HG03442 (cell line): Measurements from ENCODE around the gene ZNF853.
"Not testable (repeated sequence)": the region's sequence is repeated elsewhere in the genome, so short reads cannot be mapped to it uniquely, and the experiment has no call there.

Experiments
- ATAC-seq: cut with Tn5 transposase; IDR thresholded peaks from one replicate; pipeline ENCODE4 v1.9.1; 2021; ENCODE audit warnings: mild to moderate bottlenecking, moderate library complexity; ENCODE audit not compliant: unreplicated experiment

The ZNF853 gene

DNA sequence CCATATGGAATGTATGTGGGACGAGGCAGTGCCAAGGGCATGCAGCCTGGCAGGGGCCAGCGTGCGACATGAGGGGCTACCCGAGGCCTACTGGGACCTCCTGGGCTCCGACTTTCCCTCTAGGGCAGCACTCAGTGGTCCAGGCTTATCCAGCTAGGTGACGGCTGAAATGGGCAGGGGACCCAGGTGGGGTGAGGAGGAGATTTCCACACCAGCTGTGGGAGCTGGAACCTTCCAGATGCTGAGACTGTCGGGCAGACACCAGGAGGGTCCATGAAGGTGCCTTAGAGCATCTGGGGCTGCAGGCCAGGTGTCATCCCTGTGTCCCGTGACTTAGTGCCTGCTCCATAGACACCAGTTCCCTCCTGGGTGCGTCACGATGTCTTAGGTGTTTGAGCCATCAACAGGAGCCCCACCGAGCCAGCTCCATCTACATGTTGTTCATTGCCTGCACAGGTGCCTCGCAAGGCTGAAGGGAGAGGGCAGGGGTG, 35.2 kb downstream of the ZNF853 start:
- ATAC-seq, result no peak

DNA sequence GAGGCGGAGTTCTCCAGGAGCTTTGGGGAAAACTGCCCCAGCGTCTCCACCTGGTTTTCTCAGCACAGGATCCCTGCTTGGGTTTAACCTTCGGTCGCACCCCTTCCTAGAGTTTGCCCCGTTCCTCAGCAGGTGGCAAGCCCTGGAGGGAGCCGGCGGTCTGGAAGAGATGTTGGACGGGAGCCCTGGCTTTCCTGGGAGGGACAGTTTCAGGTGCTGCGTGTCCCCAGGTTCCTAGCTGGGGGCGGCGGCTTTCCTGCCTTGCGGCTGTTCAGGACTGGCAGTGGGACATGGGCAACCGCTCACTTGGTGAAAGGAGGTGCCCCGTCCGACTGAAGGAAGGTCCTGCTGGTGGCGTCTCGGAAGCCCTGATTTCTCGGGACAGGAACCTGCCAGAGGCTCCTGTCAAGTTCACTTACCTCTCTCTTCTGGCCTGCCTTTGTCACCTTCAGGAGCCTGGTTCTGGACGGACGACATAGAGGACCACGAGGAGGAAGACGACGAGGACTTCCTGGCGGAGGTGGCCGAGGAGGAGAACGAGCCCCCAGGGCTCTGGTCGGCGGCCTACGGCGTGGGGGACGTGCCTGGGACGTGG, 36.5 kb downstream of the ZNF853 start:
- ATAC-seq, result no peak

DNA sequence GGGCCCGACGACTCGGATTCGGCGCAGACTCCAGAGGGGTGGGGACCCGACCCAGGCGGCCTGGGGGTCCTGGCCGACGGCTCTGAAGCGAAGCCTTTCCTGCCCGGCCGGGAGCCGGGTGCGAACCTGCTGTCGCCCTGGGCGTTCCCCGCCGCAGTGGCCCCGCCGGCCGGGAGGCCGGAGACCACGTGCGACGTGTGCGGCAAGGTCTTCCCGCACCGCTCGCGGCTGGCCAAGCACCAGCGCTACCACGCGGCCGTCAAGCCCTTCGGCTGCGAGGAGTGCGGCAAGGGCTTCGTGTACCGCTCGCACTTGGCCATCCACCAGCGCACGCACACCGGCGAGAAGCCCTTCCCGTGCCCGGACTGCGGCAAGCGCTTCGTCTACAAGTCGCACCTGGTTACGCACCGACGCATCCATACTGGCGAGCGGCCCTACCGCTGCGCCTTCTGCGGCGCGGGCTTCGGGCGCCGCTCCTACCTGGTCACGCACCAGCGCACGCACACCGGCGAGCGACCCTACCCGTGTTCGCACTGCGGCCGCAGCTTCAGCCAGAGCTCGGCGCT, 37.1 kb downstream of the ZNF853 start:
- no peak for ATAC-seq

DNA sequence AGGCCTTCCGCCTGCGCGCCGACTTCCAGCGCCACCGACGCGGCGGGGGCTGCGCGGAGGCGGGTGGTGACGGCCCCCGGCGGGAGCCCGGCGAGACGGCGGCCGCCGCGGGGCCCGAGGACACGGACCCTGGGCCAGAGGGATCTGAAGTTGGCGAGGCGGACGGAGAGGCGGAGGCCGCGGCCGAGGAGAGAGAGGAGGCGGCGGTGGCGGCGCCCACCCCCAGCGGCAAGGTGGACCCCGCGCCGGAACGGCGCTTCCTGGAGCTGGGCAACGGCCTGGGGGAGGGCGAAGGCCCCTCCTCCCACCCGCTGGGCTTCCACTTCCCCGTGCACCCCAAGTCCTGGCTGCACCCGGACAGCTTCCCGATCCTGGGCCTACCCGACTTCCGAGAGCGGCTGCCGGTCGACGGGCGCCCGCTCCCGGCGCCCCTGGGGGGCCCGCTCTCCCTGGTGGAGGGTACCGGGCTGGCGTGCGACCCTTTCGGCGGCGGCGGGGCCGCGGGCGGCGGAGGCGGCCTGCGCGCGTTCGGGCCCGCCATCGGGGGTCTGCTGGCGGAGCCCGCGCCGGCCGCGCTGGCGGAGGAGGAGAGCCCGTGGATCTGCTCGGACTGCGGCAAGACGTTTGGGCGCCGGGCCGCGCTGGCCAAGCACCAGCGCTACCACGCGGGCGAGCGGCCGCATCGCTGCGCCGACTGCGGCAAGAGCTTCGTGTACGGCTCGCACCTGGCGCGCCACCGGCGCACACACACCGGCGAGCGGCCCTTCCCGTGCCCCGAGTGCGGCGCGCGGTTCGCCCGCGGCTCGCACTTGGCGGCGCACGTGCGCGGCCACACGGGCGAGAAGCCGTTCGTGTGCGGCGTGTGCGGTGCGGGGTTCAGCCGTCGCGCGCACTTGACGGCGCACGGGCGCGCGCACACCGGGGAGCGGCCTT, 37.9 kb downstream of the ZNF853 start:
- no peak for ATAC-seq

DNA sequence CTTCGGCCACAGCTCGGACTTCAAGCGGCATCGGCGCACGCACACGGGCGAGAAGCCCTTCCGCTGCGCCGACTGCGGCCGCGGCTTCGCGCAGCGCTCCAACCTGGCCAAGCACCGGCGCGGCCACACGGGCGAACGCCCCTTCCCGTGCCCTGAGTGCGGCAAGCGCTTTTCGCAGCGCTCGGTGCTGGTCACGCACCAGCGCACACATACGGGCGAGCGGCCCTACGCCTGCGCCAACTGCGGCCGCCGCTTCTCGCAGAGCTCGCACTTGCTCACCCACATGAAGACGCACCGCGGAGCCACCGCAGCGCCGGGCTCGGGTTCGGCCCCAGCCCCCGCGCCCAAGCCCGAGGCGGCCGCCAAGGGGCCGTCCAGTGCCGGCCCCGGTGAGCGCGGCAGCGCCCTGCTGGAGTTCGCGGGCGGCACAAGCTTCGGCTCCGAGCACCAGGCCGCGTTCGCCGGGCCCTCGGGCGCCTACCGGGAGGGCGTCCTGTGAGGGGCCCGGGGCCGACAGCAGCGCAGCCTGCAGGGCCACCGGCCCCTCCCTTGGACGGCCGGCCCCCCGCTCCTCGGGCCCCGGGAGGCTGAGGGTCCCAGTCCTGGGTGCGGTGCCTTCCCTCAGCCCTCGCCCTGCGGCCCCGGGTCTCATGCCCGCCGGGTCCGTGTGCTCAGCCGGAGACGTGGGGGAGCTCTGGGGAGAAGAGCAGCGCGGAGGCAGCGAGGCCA, 38.9 kb downstream of the ZNF853 start:
- no peak for ATAC-seq

DNA sequence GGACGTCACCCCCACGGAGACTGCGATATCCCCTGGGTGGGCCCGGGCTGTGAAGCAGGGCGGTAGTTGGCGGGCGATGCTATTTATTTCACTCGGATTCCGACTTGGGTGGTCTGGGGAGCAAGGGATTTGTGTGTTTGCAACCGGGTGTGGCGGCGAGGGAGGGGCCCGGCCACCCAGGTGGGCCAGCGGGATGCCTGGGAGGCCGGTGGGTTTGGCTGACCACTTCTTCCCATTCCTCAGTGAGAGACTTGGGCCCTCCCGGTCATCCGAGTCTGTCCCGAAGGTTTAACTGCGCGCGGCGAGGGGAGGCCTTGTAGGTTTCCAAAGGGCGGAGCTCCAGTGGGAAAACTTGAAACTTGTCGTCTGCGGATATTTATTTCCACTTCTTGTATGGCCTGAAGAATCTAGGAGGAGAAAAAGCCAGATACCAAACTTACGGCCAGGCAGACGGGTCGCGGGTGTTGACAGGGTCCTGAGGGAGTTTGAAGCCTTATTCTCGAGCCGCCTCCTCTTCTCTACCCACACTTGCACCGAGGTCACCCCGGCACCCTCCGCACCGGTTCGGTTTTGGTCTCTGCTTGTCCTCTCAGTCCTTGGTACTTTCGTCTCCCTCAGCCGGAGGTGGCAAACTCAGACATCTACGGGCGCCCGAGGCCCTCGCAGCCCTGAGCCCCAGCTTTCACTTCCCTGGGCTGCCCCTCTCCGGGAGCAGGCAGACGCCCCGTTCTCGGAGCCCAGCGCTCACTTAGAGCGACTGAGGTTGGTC, 39.6 kb downstream of the ZNF853 start:
- ATAC-seq, result no peak

DNA sequence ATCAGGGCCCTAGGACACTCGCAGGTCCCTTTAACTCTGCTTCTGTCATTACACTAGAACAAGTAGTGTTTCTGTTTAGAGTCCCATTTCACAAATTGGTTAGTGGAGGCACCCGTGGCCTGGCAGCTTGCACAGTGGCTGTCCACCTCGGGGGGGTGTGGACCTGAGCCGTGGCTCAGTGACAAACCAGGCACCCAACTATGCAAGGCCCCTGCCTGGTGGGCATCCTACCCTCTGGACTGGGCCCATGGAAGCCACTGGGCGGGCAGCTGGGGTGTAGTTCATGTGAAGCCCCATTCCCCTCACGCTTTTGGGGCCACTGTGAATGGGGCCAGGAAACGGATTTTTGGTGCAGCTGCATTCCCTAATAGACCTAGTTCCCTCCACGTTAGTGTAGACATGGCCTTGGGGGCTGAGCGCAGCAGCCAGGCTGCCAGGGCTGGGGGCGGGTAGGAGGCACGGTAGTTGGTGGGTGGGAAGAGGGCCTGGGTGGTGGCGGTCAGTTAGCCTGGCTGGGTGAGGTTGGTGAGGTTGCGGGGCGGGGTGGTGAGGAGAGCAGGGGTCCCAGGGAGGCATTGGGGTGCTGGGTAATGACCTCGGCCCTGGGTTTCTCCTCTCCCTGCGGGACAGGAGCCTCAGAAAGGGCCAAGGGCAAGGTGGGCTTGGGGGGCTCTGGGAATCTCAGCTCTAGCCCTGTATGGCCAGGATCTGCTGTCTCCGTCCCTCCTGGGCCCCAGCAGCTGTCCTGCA, 40.4 kb downstream of the ZNF853 start:
- no peak for ATAC-seq

DNA sequence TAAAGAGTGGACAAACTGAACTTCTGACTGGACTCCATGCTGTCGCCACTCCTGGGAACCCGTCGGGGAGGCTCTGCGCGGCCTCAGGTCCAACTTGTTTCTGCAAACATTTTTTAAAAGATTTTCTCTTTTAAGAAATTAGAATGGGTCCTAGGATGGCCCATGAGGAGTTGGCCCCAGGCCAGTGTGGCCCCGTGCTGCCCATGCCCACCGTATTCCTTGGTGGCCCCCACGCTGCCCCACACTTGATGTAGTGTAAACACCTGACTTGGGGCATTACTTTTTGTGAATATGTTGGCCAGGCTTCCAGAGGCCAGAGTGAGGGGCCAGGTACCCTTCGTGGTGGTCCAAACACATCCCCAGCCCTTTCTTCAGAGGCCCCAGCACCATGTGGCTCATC, 41.0 kb downstream of the ZNF853 start:
- no peak for ATAC-seq

DNA sequence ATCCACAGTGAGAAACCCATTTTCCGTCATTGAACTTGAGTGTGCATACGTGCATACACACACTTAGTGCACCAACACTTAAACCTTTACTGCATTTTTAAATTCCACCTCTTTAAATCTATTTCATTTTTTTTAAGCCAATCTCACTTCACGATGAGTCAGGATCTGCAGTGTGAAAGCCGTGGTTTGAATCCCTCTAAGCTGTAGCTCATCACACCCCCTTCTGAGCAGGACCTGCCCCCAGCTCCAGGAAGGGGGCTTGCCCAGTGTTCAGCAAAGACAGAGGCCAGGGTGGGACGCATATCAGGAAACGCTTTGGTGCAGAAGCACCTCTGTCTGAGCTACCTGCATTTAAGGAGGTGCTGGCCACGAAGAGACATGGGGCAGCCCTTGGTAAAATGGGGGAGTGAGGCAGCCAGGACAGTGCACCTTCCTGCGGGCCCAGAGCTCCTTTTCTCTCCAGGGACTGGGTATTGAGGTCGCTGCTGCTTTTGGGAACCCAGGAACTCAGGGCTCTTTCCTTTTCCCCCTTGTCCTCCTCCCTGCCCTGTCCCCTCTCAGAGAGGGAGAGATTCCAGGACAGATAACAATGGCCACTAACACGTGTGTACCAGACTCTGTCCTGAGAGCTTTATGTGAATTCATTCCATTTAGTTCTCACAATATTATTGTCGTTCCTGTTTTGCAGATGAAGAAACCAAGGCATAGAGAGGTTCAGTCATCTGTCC, 43.4 kb downstream of the ZNF853 start:
- ATAC-seq, result no peak

DNA sequence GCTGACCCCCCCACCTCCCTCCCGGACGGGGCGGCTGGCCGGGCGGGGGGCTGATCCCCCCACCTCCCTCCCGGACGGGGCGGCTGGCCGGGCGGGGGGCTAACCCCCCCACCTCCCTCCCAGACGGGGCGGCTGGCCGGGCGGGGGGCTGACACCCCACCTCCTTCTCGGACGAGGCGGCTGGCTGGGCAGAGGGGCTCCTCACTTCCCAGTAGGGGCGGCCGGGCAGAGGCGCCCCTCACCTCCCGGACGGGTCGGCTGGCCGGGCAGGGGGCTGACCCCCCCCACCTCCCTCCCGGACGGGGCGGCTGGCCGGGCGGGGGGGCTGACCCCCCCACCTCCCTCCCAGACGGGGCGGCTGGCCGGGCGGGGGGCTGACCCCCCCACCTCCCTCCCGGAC, 55.4 kb downstream of the ZNF853 start:
- not testable (repeated sequence) for ATAC-seq
